Measurements from ENCODE around the gene MCCD1.

- no peak for TF ChIP-seq CTCF (conservative IDR thresholded peaks at IDR 0.05 in 1 of 2, IDR thresholded peaks at IDR 0.05 in 1 of 2; ENCODE audit: extremely low read depth in 1 of 2, insufficient read depth in 1 of 2, low read depth in 1 of 2, low read length in 2 of 2)
- TF ChIP-seq EZH2 (IDR thresholded peaks at IDR 0.05; ENCODE audit: borderline replicate concordance, low read length): no peak
Observed at GRCh38 chr6:31544676-31545075, 15.9 kb downstream of the MCCD1 start.
